ACC112 (cell line): Measurements from ENCODE around the gene IGFN1.
A peak's percentile ranks its signal among the peaks of the same experiment; 100 is the strongest.

Source experiments
- H2AFZ ChIP-seq: fragments of 200-600 bp; sonication (generic); one replicate; pipeline ENCODE4 v1.6.0; 2017; ENCODE audit warnings: antibody characterized with exemption, low read length; ENCODE audit not compliant: unreplicated experiment
- H3K27ac ChIP-seq: fragments of 200-600 bp; sonication (generic); 2 replicates; pipeline ENCODE4 v1.5.1; 2014; ENCODE audit warnings: low read depth, mild to moderate bottlenecking, antibody characterized with exemption, low read length, moderate library complexity
- H3K27me3 ChIP-seq: fragments of 200-600 bp; sonication (generic); 2 replicates; pipeline ENCODE4 v1.6.1; 2014; ENCODE audit warnings: mild to moderate bottlenecking, antibody characterized with exemption, low read length, moderate library complexity, mixed read lengths; ENCODE audit not compliant: insufficient read depth
- H3K36me3 ChIP-seq: fragments of 200-600 bp; sonication (generic); 2 replicates; pipeline ENCODE4 v1.6.1; 2016; ENCODE audit warnings: mild to moderate bottlenecking, antibody characterized with exemption, low read length, moderate library complexity, mixed read lengths; ENCODE audit not compliant: insufficient read depth
- H3K4me1 ChIP-seq: fragments of 200-600 bp; sonication (generic); one replicate; pipeline ENCODE4 v1.6.1; 2016; ENCODE audit warnings: low read length, mixed read lengths; ENCODE audit not compliant: insufficient read depth, unreplicated experiment, control insufficient read depth
- H3K4me3 ChIP-seq: fragments of 200-600 bp; sonication (generic); 2 replicates; pipeline ENCODE4 v1.5.1; 2014; ENCODE audit warnings: mild to moderate bottlenecking, low read depth, low read length
- H3K79me2 ChIP-seq: fragments of 200-600 bp; sonication (generic); one replicate; pipeline ENCODE4 v1.6.0; 2016; ENCODE audit warnings: low read length; ENCODE audit not compliant: control insufficient read depth, unreplicated experiment, insufficient read depth

IGFN1 gene

GRCh38 chr1:201259476-201260235 lies 69.0 kb downstream of the IGFN1 start:
- H3K4me1 ChIP-seq = peaks cover 11% of the 10 kb centered on the region
- H3K27ac ChIP-seq = no peak overlapping the region
- H2AFZ ChIP-seq = peak overlapping the region; percentile 16
- no peaks in the 10 kb centered on the region for H3K27me3 ChIP-seq
- H3K4me3 ChIP-seq = peak overlapping the region; percentile 61
- H3K79me2 ChIP-seq = no peaks in the 10 kb centered on the region
- H3K36me3 ChIP-seq = no peaks in the 10 kb centered on the region

- H3K27me3 ChIP-seq = no peaks in the 10 kb centered on the region
- no peaks in the 10 kb centered on the region for H3K79me2 ChIP-seq
- H3K4me1 ChIP-seq = peaks cover 11% of the 10 kb centered on the region
- no peak overlapping the region for H3K27ac ChIP-seq
- peak overlapping the region; percentile 16 for H2AFZ ChIP-seq
- no peaks in the 10 kb centered on the region for H3K36me3 ChIP-seq
- H3K4me3 ChIP-seq = peak overlapping the region; percentile 61
Observed at GRCh38 chr1:201260236-201260590, 69.6 kb downstream of the IGFN1 start.

- H3K36me3 ChIP-seq = no peaks in the 10 kb centered on the region
- H3K27ac ChIP-seq = no peak overlapping the region
- no peaks in the 10 kb centered on the region for H3K27me3 ChIP-seq
- peaks cover 17% of the 10 kb centered on the region for H3K4me1 ChIP-seq
- no peak overlapping the region for H3K4me3 ChIP-seq
- H2AFZ ChIP-seq = no peak overlapping the region
- H3K79me2 ChIP-seq = no peaks in the 10 kb centered on the region
Observed at GRCh38 chr1:201260648-201261311, 70.2 kb downstream of the IGFN1 start.

GRCh38 chr1:201261771-201262547 lies 71.3 kb downstream of the IGFN1 start:
- H3K36me3 ChIP-seq = no peaks in the 10 kb centered on the region
- no peaks in the 10 kb centered on the region for H3K27me3 ChIP-seq
- H3K4me3 ChIP-seq = no peak overlapping the region
- H3K27ac ChIP-seq = no peak overlapping the region
- H3K4me1 ChIP-seq = peaks cover 28% of the 10 kb centered on the region
- no peak overlapping the region for H2AFZ ChIP-seq
- no peaks in the 10 kb centered on the region for H3K79me2 ChIP-seq

- Histone ChIP-seq H3K4me1 (peaks cover 39% of the 10 kb centered on the region), H3K79me2 (no peaks in the 10 kb centered on the region), H3K27me3 (no peaks in the 10 kb centered on the region), H2AFZ (no peak overlapping the region), H3K4me3 (no peak overlapping the region), H3K36me3 (no peaks in the 10 kb centered on the region), H3K27ac (no peak overlapping the region)
Observed at GRCh38 chr1:201262963-201263608, 72.5 kb downstream of the IGFN1 start.

- H3K4me3 ChIP-seq = no peak overlapping the region
- no peaks in the 10 kb centered on the region for H3K27me3 ChIP-seq
- H3K4me1 ChIP-seq = peaks cover 49% of the 10 kb centered on the region
- H2AFZ ChIP-seq = no peak overlapping the region
- no peaks in the 10 kb centered on the region for H3K79me2 ChIP-seq
- no peaks in the 10 kb centered on the region for H3K36me3 ChIP-seq
- no peak overlapping the region for H3K27ac ChIP-seq
Observed at GRCh38 chr1:201264072-201264471, 73.4 kb downstream of the IGFN1 start.

DNA sequence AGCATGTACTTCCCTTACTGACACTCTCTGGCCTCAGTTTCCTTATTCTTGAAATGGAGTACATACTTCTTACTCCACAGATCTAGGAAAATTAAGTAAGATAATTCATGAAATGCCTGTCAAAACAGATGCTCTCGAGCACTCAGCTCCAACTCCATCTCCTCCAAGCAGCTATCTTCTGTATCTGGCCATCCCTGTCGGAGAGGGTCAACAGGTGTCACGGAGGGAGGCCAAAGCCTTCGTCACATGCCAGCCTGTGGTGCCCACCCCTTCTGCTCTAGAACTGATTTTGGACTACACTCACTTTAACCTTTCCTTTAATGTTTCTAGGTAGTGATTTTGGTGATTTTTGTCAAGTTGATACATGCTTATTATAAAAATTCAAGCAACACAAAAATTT lies 73.9 kb downstream of the IGFN1 start:
- no peak overlapping the region for H3K27ac ChIP-seq
- no peak overlapping the region for H3K4me3 ChIP-seq
- no peaks in the 10 kb centered on the region for H3K79me2 ChIP-seq
- H3K4me1 ChIP-seq = peaks cover 49% of the 10 kb centered on the region
- no peaks in the 10 kb centered on the region for H3K36me3 ChIP-seq
- no peaks in the 10 kb centered on the region for H3K27me3 ChIP-seq
- no peak overlapping the region for H2AFZ ChIP-seq

GRCh38 chr1:201265756-201266155 lies 75.1 kb downstream of the IGFN1 start:
- H3K4me1 ChIP-seq = peaks cover 42% of the 10 kb centered on the region
- no peaks in the 10 kb centered on the region for H3K27me3 ChIP-seq
- no peak overlapping the region for H2AFZ ChIP-seq
- no peaks in the 10 kb centered on the region for H3K36me3 ChIP-seq
- H3K79me2 ChIP-seq = no peaks in the 10 kb centered on the region
- H3K27ac ChIP-seq = peak overlapping the region; percentile 88; the same call in 1 of the 2 replicates
- no peak overlapping the region for H3K4me3 ChIP-seq

DNA sequence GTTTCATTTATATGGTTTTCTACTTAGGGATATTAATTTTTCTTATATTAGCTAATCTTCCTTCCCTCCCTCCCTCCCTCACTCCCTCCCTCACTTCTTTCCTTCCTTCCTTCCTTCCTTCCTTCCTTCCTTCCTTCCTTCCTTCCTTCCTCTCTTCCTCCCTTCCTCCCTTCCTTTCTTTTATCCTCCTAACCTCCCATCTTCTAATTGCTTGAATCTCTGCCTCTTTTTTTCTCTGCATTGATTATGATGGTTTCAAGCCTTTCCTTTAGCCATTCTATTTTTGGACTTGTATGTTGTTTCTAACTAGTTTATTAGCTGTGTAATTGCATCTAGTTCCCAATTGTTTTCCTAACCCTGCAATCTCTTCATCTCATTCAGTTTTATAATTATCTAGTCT lies 75.7 kb downstream of the IGFN1 start:
- no peak overlapping the region for H2AFZ ChIP-seq
- peaks cover 42% of the 10 kb centered on the region for H3K4me1 ChIP-seq
- H3K27me3 ChIP-seq = no peaks in the 10 kb centered on the region

GRCh38 chr1:201266774-201267173 lies 76.2 kb downstream of the IGFN1 start:
- Histone ChIP-seq H3K36me3 (no peaks in the 10 kb centered on the region), H2AFZ (no peak overlapping the region), H3K4me3 (peak overlapping the region; percentile 36; the same call in 1 of the 2 replicates)

More for the DNA sequence above, 75.7 kb downstream of the IGFN1 start:
- H3K27ac ChIP-seq = peak overlapping the region; percentile 88
- H3K79me2 ChIP-seq = no peaks in the 10 kb centered on the region
- H3K36me3 ChIP-seq = no peaks in the 10 kb centered on the region
- 0 out of 2 replicates have a peak overlapping the region, but pooled peaks have one; percentile 36 for H3K4me3 ChIP-seq

More at GRCh38 chr1:201266774-201267173, 76.2 kb downstream of the IGFN1 start:
- Histone ChIP-seq H3K27me3 (no peaks in the 10 kb centered on the region), H3K4me1 (peaks cover 42% of the 10 kb centered on the region), H3K27ac (peak overlapping the region; percentile 88), H3K79me2 (no peaks in the 10 kb centered on the region)
